Measurements from ENCODE around the gene SPAG17.

DNA sequence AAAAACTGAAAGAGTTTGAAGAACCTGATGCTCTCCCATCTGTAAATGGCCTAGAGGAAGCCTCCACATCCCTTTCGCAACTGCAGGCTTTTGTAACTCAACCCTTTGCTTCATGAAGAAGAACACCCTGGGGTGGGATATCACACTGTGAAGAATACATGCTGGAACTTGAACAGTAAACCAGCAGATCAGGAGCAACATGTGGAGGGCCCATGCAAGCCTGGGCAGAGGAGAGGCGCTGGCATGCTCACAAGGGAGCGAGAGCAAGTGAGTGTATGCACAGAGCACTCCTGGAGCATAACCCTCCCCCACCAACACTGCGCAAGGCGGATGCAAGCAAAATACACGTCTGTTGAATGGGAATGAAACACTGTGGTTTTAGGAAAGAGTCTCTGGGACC lies 24.6 kb upstream of the SPAG17 start:
- TF ChIP-seq ELF4 (IDR thresholded peaks at IDR 0.05) (no peak), FOXA1 (IDR thresholded peaks at IDR 0.05) (no peak), SUZ12 (IDR thresholded peaks at IDR 0.05) (no peak), LEF1 (IDR thresholded peaks at IDR 0.05; ENCODE audit: borderline replicate concordance) (no peak), HDGF (IDR thresholded peaks at IDR 0.05; ENCODE audit: borderline replicate concordance) (no peak), SP1 (IDR thresholded peaks at IDR 0.05) (no peak), CTBP1 (IDR thresholded peaks at IDR 0.05; ENCODE audit: borderline replicate concordance) (no peak), FOXK2 (IDR thresholded peaks at IDR 0.05) (no peak), BHLHE40 (IDR thresholded peaks at IDR 0.05; ENCODE audit: borderline replicate concordance) (no peak), TARDBP (IDR thresholded peaks at IDR 0.05) (no peak), PKNOX1 (IDR thresholded peaks at IDR 0.05) (no peak), FOXM1 (IDR thresholded peaks at IDR 0.05; ENCODE audit: borderline replicate concordance) (no peak), NFRKB (IDR thresholded peaks at IDR 0.05) (no peak), ZNF384 (IDR thresholded peaks at IDR 0.05) (no peak)
